Measurements from ENCODE around the gene MIS18A.

DNA sequence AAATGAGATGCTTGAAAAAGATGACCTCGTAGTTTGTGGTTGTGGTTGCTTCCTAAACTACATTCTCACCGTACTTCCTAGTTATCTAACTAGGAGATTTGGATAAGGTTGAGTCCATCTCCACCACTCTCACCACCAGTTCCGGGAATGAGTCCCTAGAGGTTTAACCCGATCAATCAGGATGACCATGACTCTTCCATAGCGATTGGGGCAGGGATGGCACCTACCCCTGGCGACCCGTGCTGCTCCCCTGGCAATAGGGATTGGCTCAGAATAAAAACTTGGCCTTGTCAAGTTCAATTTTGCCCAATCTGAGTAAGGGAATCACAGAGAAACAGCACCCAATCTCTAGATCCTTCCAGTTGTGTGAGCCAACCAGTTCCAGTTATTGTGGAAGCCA is 2.7 kb upstream of the MIS18A start:
- TF ChIP-seq CTCF (IDR thresholded peaks at IDR 0.05) (no peak), POLR2A (IDR thresholded peaks at IDR 0.05) (no peak)
